MM.1S (cell line): ENCODE measurements around the gene CERS5.
A peak's percentile ranks its signal among the peaks of the same experiment; 100 is the strongest.

Experiments
- DNase-seq: peaks from one replicate; pipeline ENCODE4 v3.0.0-alpha.2; 2015
- H2AFZ ChIP-seq: fragments of 300-600 bp; sonication (generic); 2 replicates; pipeline ENCODE4 v1.6.0; 2016; ENCODE audit warnings: antibody characterized with exemption, low read length
- H3F3A ChIP-seq: fragments of 300-600 bp; sonication (generic); 2 replicates; pipeline ENCODE4 v1.6.1; 2016; ENCODE audit warnings: mild to moderate bottlenecking, antibody characterized with exemption, low read length, moderate library complexity, mixed read lengths; ENCODE audit not compliant: insufficient read depth
- H3K27ac ChIP-seq: fragments of 300-600 bp; sonication (generic); 2 replicates; pipeline ENCODE4 v1.5.1; 2016; ENCODE audit warnings: mild to moderate bottlenecking, low read length
- H3K27me3 ChIP-seq: fragments of 300-600 bp; sonication (generic); replicated peaks from 2 replicates; pipeline ENCODE4 v1.6.0; 2016; ENCODE audit warnings: low read length; ENCODE audit not compliant: insufficient read depth
- H3K36me3 ChIP-seq: fragments of 300-600 bp; sonication (generic); replicated peaks from 2 replicates; pipeline ENCODE4 v1.6.1; 2016; ENCODE audit warnings: mild to moderate bottlenecking, low read length, mixed read lengths; ENCODE audit not compliant: insufficient read depth
- H3K4me1 ChIP-seq: fragments of 300-600 bp; sonication (generic); 2 replicates; pipeline ENCODE4 v1.6.1; 2016; ENCODE audit warnings: low read length, mixed read lengths
- H3K4me2 ChIP-seq: fragments of 300-600 bp; sonication (generic); 2 replicates; pipeline ENCODE4 v1.6.0; 2016; ENCODE audit warnings: low read depth, low read length
- H3K4me3 ChIP-seq: fragments of 300-600 bp; sonication (generic); 2 replicates; pipeline ENCODE4 v1.5.1; 2016; ENCODE audit warnings: low read length, mixed read lengths
- H3K79me2 ChIP-seq: fragments of 300-600 bp; sonication (generic); 2 replicates; pipeline ENCODE4 v1.6.1; 2016; ENCODE audit warnings: mixed run types, low read length, mixed read lengths
- H3K9ac ChIP-seq: fragments of 300-600 bp; sonication (generic); 2 replicates; pipeline ENCODE4 v1.6.1; 2016; ENCODE audit warnings: low read length, mixed read lengths
- H3K9me2 ChIP-seq: fragments of 300-600 bp; sonication (generic); replicated peaks from 2 replicates; pipeline ENCODE4 v1.6.1; 2016; ENCODE audit warnings: mild to moderate bottlenecking, low read length, mixed read lengths; ENCODE audit not compliant: insufficient read depth
- H3K9me3 ChIP-seq: fragments of 300-600 bp; sonication (generic); replicated peaks from 2 replicates; pipeline ENCODE4 v1.6.1; 2016; ENCODE audit warnings: mild to moderate bottlenecking, low read length, mixed read lengths; ENCODE audit not compliant: insufficient read depth
- H4K20me1 ChIP-seq: fragments of 300-600 bp; sonication (generic); 2 replicates; pipeline ENCODE4 v1.6.1; 2016; ENCODE audit warnings: mild to moderate bottlenecking, low read length, moderate library complexity, mixed read lengths; ENCODE audit not compliant: insufficient read depth
- CTCF ChIP-seq: fragments of 300-600 bp; sonication (generic); IDR thresholded peaks from 2 replicates; pipeline ENCODE4 v1.5.1; 2016; ENCODE audit warnings: antibody characterized with exemption, low read length, mixed read lengths
- EZH2 ChIP-seq: fragments of 300-600 bp; sonication (generic); optimal IDR thresholded peaks from 2 replicates; pipeline ENCODE3; 2017; ENCODE audit warnings: low read depth, mild to moderate bottlenecking, antibody characterized with exemption, low read length, mixed read lengths
- EZH2phosphoT487 ChIP-seq: fragments of 300-600 bp; sonication (generic); IDR thresholded peaks from 2 replicates; pipeline ENCODE4 v1.6.1; 2018; ENCODE audit warnings: antibody characterized with exemption, low read length

CERS5 gene

GRCh38 chr12:50142993-50143392, 24.2 kb downstream of the CERS5 start:
- Histone ChIP-seq H3K27me3 (no peaks in the 10 kb centered on the region), H3K9me2 (no peaks in the 10 kb centered on the region), H3K9me3 (no peaks in the 10 kb centered on the region), H3K79me2 (no peaks in the 10 kb centered on the region), H3K4me2 (no peak overlapping the region), H3K9ac (no peak overlapping the region), H3K4me1 (no peaks in the 10 kb centered on the region), H3F3A (no peaks in the 10 kb centered on the region), H3K27ac (no peak overlapping the region), H3K36me3 (no peaks in the 10 kb centered on the region), H2AFZ (no peak overlapping the region), H4K20me1 (no peaks in the 10 kb centered on the region), H3K4me3 (no peak overlapping the region)
- TF ChIP-seq EZH2 = no peak
- no peak for TF ChIP-seq CTCF
- TF ChIP-seq EZH2phosphoT487 = no peak
- no peak for DNase-seq

- no peaks in the 10 kb centered on the region for H3K9me2 ChIP-seq
- no peak overlapping the region for H3K4me3 ChIP-seq
- no peaks in the 10 kb centered on the region for H3F3A ChIP-seq
- H3K36me3 ChIP-seq = no peaks in the 10 kb centered on the region; the same call in 1 of the 2 replicates
- no peaks in the 10 kb centered on the region for H3K79me2 ChIP-seq
- H4K20me1 ChIP-seq = no peaks in the 10 kb centered on the region
- no peak overlapping the region for H3K27ac ChIP-seq
- no peak overlapping the region for H3K4me2 ChIP-seq
- no peaks in the 10 kb centered on the region for H3K9me3 ChIP-seq
- H3K4me1 ChIP-seq = no peaks in the 10 kb centered on the region
- TF ChIP-seq CTCF = peak; percentile 48
- TF ChIP-seq EZH2phosphoT487 = no peak
- peak; percentile 15 for DNase-seq
- no peak overlapping the region for H2AFZ ChIP-seq
- no peaks in the 10 kb centered on the region for H3K27me3 ChIP-seq
- no peak overlapping the region for H3K9ac ChIP-seq
Measured at GRCh38 chr12:50132505-50133135, 34.5 kb downstream of the CERS5 start.

- TF ChIP-seq EZH2 = no peak
- no peak for TF ChIP-seq EZH2phosphoT487
- no peak for TF ChIP-seq CTCF
- no peak overlapping the region for H3K27ac ChIP-seq
- H3K36me3 ChIP-seq = no peaks in the 10 kb centered on the region; the same call in 1 of the 2 replicates
- no peaks in the 10 kb centered on the region for H4K20me1 ChIP-seq
- no peak for DNase-seq
- 0 out of 2 replicates have a peak, but pooled peaks cover 4% of the 10 kb centered on the region for H3K4me1 ChIP-seq
- no peak overlapping the region for H2AFZ ChIP-seq
- no peaks in the 10 kb centered on the region for H3K9me3 ChIP-seq
- no peak overlapping the region for H3K4me3 ChIP-seq
- no peaks in the 10 kb centered on the region for H3K27me3 ChIP-seq
- no peaks in the 10 kb centered on the region for H3F3A ChIP-seq
- no peaks in the 10 kb centered on the region for H3K9me2 ChIP-seq
- H3K4me2 ChIP-seq = no peak overlapping the region
- H3K9ac ChIP-seq = no peak overlapping the region
- no peaks in the 10 kb centered on the region for H3K79me2 ChIP-seq
Measured at GRCh38 chr12:50129290-50129689, 37.9 kb downstream of the CERS5 start.
